Neural cell (in vitro differentiated cells): ENCODE measurements around the gene CPPED1. TPM values are rescaled to one million over a fixed set of nuclear protein-coding genes. Genes with fewer than 3 reads are reported as not detected.
A peak's percentile ranks its signal among the peaks of the same experiment; 100 is the strongest.

Source experiments
- H2AFZ ChIP-seq: fragments of 200-600, 300-800 bp; sonication (generic), shearing (Covaris generic); 2 replicates; pipeline ENCODE4 v1.6.0; 2014; ENCODE audit warnings: low read depth, mild to moderate bottlenecking, antibody characterized with exemption, low read length, moderate library complexity
- H3F3A ChIP-seq: fragments of 200-600 bp; shearing (Covaris generic); 2 replicates; pipeline ENCODE4 v1.6.1; 2016; ENCODE audit warnings: mild to moderate bottlenecking, moderate library complexity, mixed read lengths, antibody characterized with exemption, low read length; ENCODE audit not compliant: insufficient read depth, poor library complexity, severe bottlenecking
- H3K27ac ChIP-seq: fragments of 200-600, 300-800 bp; sonication (generic), shearing (Covaris generic); 2 replicates; pipeline ENCODE4 v1.5.1; 2014; ENCODE audit warnings: mild to moderate bottlenecking, low read length, moderate library complexity
- H3K27me3 ChIP-seq: fragments of 300-800, 200-600 bp; sonication (generic), shearing (Covaris generic); 2 replicates; pipeline ENCODE4 v1.6.0; 2014; ENCODE audit warnings: mild to moderate bottlenecking, low read depth, low read length, moderate library complexity; ENCODE audit not compliant: insufficient read depth
- H3K36me3 ChIP-seq: fragments of 300-800, 200-600 bp; sonication (generic), shearing (Covaris generic); 2 replicates; pipeline ENCODE4 v1.5.1; 2014; ENCODE audit warnings: mild to moderate bottlenecking, antibody characterized with exemption, low read length, moderate library complexity; ENCODE audit not compliant: insufficient read depth
- H3K4me2 ChIP-seq: fragments of 300-800, 200-600 bp; sonication (generic), shearing (Covaris generic); 2 replicates; pipeline ENCODE4 v1.6.0; 2014; ENCODE audit warnings: mild to moderate bottlenecking, low read length
- H3K4me3 ChIP-seq: fragments of 300-800, 200-600 bp; sonication (generic), shearing (Covaris generic); 2 replicates; pipeline ENCODE4 v1.5.1; 2014; ENCODE audit warnings: mild to moderate bottlenecking, low read length, moderate library complexity
- H3K79me2 ChIP-seq: fragments of 200-600 bp; shearing (Covaris generic); replicated peaks from 2 replicates; pipeline ENCODE4 v1.6.0; 2014; ENCODE audit warnings: mild to moderate bottlenecking, low read length, moderate library complexity; ENCODE audit not compliant: insufficient read depth
- H3K9ac ChIP-seq: fragments of 300-800, 200-600 bp; sonication (generic), shearing (Covaris generic); 2 replicates; pipeline ENCODE4 v1.6.1; 2016; ENCODE audit warnings: mild to moderate bottlenecking, low read length, mixed read lengths
- H3K9me2 ChIP-seq: fragments of 200-600 bp; shearing (Covaris generic); 2 replicates; pipeline ENCODE4 v1.6.1; 2016; ENCODE audit warnings: mild to moderate bottlenecking, low read length, mixed read lengths; ENCODE audit not compliant: insufficient read depth
- H3K9me3 ChIP-seq: fragments of 200-600, 300-800 bp; sonication (generic), shearing (Covaris generic); 2 replicates; pipeline ENCODE4 v1.6.1; 2016; ENCODE audit warnings: mild to moderate bottlenecking, mixed run types, low read length, moderate library complexity, mixed read lengths
- H4K20me1 ChIP-seq: fragments of 200-600 bp; shearing (Covaris generic); 2 replicates; pipeline ENCODE4 v1.6.1; 2016; ENCODE audit warnings: mild to moderate bottlenecking, mixed run types; ENCODE audit not compliant: insufficient read depth
- EP300 ChIP-seq: fragments of 450-650 bp; conservative IDR thresholded peaks from 2 replicates; pipeline ENCODE4 v1.6.1; 2014; ENCODE audit warnings: antibody characterized with exemption, mild to moderate bottlenecking, moderate library complexity; ENCODE audit not compliant: poor library complexity, severe bottlenecking
- EZH2 ChIP-seq: fragments of 200-600, 300-800 bp; shearing (Covaris generic), sonication (generic); IDR thresholded peaks from 2 replicates; pipeline ENCODE4 v1.6.1; 2014; ENCODE audit warnings: antibody characterized with exemption, low read length, borderline replicate concordance, mild to moderate bottlenecking; ENCODE audit not compliant: insufficient read depth, poor library complexity, severe bottlenecking
- MXI1 ChIP-seq: fragments of 450-650 bp; conservative IDR thresholded peaks from 2 replicates; pipeline ENCODE4 v1.6.1; 2014; ENCODE audit warnings: antibody characterized with exemption, mild to moderate bottlenecking; ENCODE audit not compliant: poor library complexity, severe bottlenecking
- POLR2AphosphoS5 ChIP-seq: IDR thresholded peaks from 2 replicates; pipeline ENCODE4 v1.6.1; 2012
- RAD21 ChIP-seq: fragments of 450-650 bp; conservative IDR thresholded peaks from 2 replicates; pipeline ENCODE4 v1.6.1; 2014; ENCODE audit warnings: antibody characterized with exemption, mild to moderate bottlenecking, moderate library complexity
- REST ChIP-seq: IDR thresholded peaks from 2 replicates; pipeline ENCODE4 v1.6.1; 2012; ENCODE audit warnings: borderline replicate concordance
- SMC3 ChIP-seq: fragments of 450-650 bp; conservative IDR thresholded peaks from 2 replicates; pipeline ENCODE4 v1.6.1; 2014; ENCODE audit warnings: antibody characterized with exemption, mild to moderate bottlenecking, moderate library complexity; ENCODE audit not compliant: poor library complexity
- TAF1 ChIP-seq: IDR thresholded peaks from 2 replicates; pipeline ENCODE4 v1.6.1; 2012; ENCODE audit warnings: low read depth
- polyA plus RNA-seq: library from polyadenylated mRNA; depleted of rRNA; stranded (reverse); fragments of >200 nt; gene quantifications from 2 replicates; pipeline ENCODE4 v1.2.3, GENCODE V29; 2014
- TF ChIP-seq, protein P1 (sequence below): fragments of 450-650 bp; IDR thresholded peaks from 2 replicates; pipeline ENCODE4 v1.5.1; 2014; ENCODE audit warnings: antibody characterized with exemption, mild to moderate bottlenecking, moderate library complexity; ENCODE audit not compliant: poor library complexity, severe bottlenecking

Gene CPPED1
- polyA plus RNA-seq, 1 donor from 2014 or later: 2.5 TPM

DNA sequence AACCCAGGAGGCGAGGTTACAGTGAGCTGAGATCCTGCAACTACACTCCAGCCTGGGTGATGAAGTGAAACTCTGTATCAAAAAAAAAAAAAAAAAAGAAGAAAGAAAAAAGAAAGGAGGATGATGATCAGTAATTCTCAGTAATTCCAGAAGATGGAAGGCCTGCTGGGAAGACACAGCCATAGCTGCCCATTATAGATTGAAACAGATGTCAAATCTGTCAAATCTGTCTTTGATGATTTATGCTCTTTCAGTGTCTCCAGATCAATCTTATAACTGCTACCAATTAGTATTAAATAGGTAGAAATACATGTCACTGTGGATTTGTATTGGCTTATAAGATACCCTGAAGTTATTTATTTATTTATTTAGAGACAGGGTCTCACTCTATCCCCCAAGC lies 42.9 kb upstream of the CPPED1 start:
- no peaks in the 10 kb centered on the region for H3K9me3 ChIP-seq
- TF ChIP-seq EZH2: no peak
- TF ChIP-seq EP300: peak; percentile 95
- TF ChIP-seq SMC3: no peak
- TF ChIP-seq RAD21: no peak
- TF ChIP-seq REST: no peak
- TF ChIP-seq, protein P1, sequence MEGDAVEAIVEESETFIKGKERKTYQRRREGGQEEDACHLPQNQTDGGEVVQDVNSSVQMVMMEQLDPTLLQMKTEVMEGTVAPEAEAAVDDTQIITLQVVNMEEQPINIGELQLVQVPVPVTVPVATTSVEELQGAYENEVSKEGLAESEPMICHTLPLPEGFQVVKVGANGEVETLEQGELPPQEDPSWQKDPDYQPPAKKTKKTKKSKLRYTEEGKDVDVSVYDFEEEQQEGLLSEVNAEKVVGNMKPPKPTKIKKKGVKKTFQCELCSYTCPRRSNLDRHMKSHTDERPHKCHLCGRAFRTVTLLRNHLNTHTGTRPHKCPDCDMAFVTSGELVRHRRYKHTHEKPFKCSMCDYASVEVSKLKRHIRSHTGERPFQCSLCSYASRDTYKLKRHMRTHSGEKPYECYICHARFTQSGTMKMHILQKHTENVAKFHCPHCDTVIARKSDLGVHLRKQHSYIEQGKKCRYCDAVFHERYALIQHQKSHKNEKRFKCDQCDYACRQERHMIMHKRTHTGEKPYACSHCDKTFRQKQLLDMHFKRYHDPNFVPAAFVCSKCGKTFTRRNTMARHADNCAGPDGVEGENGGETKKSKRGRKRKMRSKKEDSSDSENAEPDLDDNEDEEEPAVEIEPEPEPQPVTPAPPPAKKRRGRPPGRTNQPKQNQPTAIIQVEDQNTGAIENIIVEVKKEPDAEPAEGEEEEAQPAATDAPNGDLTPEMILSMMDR: no peak
- peak; percentile 72 for TF ChIP-seq POLR2AphosphoS5
- no peak overlapping the region for H2AFZ ChIP-seq
- no peaks in the 10 kb centered on the region for H4K20me1 ChIP-seq
- H3K9ac ChIP-seq: no peak overlapping the region
- no peaks in the 10 kb centered on the region for H3K36me3 ChIP-seq
- no peaks in the 10 kb centered on the region for H3F3A ChIP-seq
- H3K27me3 ChIP-seq: no peaks in the 10 kb centered on the region
- H3K9me2 ChIP-seq: no peaks in the 10 kb centered on the region
- H3K4me3 ChIP-seq: no peak overlapping the region
- no peak overlapping the region for H3K27ac ChIP-seq
- no peaks in the 10 kb centered on the region for H3K79me2 ChIP-seq
- H3K4me2 ChIP-seq: no peak overlapping the region

- no peaks in the 10 kb centered on the region for H3K36me3 ChIP-seq
- H3K9me3 ChIP-seq: no peaks in the 10 kb centered on the region
Observed at GRCh38 chr16:12845282-12845681, 41.6 kb upstream of the CPPED1 start.

More at GRCh38 chr16:12845282-12845681, 41.6 kb upstream of the CPPED1 start:
- no peaks in the 10 kb centered on the region for H3K79me2 ChIP-seq
- TF ChIP-seq SMC3 (no peak), MXI1 (no peak), EZH2 (no peak), REST (no peak), EP300 (no peak), RAD21 (no peak), TAF1 (no peak)
- no peak overlapping the region for H3K4me2 ChIP-seq
- H3F3A ChIP-seq: no peaks in the 10 kb centered on the region
- no peaks in the 10 kb centered on the region for H3K27me3 ChIP-seq
- H3K9me2 ChIP-seq: no peaks in the 10 kb centered on the region
- no peak overlapping the region for H3K4me3 ChIP-seq
- no peaks in the 10 kb centered on the region for H4K20me1 ChIP-seq
- no peak overlapping the region for H3K27ac ChIP-seq
- H2AFZ ChIP-seq: no peak overlapping the region
- H3K9ac ChIP-seq: no peak overlapping the region
